HG03064 (cell line): ENCODE data around the gene ISM1.

Experiments used
- ATAC-seq: cut with Tn5 transposase; IDR thresholded peaks from one replicate; pipeline ENCODE4 v1.9.1; 2021; ENCODE audit warnings: low read depth; ENCODE audit not compliant: unreplicated experiment

The ISM1 gene

DNA sequence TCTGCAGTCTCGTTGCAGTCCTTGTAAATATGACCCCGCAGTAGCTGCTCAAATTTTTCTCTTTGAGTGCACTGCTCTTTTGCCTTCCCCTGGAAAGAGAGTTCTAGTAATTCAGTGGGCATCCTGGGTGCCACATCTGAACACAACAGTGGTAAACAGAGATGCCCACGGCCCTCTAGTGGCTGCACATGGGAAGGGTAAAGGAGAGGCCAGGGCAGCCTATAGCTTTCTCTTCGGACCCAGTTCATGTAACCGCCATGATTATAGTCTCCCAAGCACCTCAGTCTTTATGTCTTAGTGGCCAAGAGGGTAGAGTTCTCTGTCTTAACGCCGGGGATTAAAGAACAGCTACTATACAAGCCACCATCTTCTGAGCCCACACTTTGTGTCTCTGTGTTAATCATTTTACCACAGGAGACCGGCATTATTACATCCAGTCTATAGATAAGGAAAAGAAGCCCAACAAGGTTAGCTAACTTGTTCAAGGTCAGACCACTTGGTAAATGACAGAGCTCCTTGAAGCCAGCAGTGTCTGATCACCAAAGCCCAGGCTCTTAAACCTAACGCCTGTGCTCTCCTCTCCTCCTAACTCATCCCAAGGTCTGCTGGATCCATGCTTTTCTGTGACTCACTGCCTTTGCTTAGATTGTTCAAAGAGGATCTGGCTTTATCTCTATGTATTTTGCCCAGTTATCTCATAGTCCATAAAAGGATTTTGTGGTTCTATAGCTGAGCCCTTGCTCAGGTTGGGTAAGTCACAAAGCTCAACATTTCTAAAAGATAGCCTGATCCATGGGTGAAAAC, 81.8 kb downstream of the ISM1 start:
- no peak for ATAC-seq

DNA sequence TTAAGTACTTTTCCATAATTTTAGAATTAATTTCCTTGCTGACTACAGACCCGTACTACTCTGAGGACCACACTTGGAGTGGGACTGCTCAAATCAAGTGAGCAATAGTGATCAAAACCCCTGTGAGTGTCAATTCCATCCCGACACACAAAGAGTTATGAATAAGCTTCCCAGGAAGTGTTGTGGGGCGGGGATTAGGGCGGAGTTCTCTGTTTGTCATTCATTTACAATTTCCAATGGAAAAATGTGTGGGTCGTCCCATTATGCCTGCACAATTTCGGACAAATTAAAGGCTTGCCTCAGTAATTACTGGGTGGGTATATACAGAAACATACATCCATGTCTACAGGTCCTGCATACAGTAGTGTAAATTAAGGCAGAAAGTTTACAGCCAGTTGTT, 84.2 kb downstream of the ISM1 start:
- no peak for ATAC-seq

DNA sequence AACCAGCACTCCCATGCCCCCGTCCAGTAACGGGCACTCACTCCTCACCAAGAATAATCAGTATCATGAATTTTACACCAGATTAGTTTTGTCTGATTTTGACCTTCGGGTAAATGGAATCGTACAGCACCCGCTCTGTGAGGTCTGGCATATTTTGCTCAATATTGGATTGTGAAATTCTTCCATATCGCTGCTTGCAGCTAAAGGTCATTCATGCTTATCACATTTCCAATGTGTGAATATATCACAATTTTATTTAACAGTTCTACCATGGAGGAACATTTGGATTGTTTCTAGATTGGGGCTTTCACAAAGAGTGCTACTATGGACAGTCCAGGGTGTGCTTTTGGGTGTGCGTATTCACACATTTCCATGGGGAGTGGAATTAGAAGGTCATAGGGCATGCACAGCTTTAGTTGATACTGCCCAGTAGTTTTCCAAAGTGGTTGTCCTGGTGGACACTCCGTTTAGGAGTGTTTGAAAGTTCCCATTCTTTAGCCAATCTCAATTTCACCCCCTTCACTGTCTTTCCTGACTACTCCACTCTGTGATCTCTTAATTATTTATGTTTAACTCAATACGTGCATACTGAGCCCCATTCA, 86.6 kb downstream of the ISM1 start:
- ATAC-seq, result no peak

DNA sequence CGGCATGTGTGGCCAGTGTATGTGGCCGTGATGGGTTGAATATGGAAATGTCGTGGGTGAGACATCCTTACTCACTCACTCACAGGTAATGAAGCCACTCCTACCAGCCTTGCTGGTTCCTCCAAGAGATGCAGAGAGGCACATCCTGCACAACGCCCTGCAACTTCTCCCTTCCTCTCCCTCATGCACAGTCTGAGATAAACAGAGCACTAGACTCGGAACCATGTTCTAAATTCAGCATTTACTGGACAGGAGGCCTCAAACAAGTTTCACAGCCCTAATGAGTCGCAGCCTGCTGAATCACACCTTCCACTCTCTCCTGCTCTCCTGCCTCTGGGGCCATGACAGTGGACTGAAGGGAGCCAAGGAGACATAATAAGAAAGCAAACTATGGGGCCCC, 91.2 kb downstream of the ISM1 start:
- no peak for ATAC-seq

DNA sequence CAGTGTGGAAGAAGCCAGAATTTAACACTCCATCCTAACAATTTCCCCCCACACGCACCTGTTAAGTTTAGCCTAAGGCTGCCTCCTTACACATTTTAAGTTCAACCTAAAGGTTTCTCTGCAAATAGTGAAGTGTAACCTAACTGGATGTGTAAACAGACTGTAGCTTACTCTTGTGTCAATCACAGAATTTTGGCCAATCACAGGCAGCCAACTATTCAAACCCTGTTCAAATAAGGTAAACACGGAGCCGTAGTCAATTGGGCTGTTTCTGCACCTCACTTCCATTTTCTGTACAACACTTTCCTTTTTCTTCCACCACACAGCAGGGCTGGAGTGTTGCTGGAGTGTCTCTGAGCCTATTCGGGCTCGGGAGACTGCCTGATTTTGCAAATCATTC, 92.1 kb downstream of the ISM1 start:
- no peak for ATAC-seq

DNA sequence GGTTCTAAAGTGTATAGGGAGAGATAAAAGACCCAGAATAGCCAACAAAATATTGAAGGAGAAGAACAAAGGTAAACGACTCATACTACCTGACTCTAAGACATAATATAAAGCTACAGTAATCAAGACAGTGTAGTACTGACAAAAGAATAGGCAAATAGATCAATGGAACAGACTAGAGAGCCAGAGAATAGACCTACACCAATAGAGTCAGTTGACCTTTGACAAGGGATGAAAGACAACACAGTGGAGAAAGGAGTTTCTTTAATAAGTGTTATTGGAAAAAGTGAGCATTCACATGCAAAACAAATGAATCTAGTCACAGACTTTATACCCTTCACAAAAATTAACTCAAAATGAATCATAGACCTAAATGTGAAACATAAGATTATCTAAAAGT, 96.4 kb downstream of the ISM1 start:
- ATAC-seq, result no peak

DNA sequence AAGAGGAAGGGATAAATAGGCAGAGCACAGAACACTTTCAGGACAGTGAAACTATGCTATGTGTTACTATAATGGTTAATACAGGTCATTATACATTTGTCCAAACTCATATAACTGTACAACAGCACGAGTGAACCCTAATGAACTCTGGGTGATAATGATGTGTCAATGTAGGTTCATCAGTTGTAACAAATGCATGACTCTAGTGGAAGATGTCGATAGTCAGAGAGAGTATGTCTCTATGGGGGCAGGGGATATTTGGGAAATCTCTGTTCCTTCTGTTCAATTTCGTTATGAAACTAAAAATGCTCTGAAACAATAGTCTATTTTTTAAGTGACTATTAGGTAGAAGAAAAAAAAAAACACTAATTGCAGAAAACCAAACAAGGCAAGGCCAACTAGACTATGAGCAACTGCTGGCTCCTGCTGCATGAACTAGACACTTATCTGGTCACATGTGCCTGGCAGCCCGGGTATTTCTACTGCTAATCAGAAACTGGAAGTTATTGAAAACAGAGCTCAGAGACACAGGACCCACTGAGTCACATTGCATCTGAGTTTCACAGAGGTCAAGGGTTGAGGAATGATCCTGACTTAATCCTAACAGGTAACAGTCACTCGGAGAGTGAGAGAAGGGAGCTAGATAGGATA, 97.9 kb downstream of the ISM1 start:
- ATAC-seq, result no peak

DNA sequence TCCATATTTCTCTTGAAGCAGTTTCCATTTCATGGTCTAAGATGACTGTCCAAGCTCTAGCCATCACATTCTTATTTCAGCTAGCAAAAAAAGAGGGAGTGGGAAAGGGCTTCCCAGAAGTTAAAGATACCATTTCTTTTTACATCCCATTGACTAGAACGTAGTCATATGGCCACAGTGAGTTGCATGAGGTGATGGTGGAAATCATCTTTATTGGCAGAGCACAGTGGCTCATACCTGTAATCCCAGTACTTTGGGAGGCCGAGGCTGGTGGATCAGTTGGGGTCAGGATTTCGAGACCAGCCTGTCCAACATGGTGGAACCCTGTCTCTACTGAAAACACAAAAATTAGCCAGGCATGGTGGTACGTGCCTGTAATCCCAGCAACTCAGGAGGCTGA, 99.6 kb downstream of the ISM1 start:
- ATAC-seq, result no peak

DNA sequence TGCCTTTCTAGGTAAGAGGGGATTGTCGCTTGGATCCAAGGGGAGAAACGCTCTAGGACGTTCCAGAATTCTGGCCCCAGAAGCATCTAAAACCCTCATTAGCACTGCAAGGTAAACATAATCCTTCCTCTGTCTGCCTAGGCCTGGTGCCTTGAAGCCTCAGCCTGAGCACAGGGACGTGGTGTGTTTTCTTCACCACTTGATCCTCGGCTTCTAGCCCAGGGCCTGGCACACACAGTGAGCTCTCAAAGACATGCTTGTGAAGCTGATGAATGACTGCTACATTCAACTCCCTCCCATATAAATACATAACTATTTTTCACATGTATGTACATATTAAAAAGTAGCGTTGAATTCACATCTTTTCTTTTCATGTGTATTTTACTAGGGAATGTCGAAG, 100.3 kb downstream of the ISM1 start:
- no peak for ATAC-seq

DNA sequence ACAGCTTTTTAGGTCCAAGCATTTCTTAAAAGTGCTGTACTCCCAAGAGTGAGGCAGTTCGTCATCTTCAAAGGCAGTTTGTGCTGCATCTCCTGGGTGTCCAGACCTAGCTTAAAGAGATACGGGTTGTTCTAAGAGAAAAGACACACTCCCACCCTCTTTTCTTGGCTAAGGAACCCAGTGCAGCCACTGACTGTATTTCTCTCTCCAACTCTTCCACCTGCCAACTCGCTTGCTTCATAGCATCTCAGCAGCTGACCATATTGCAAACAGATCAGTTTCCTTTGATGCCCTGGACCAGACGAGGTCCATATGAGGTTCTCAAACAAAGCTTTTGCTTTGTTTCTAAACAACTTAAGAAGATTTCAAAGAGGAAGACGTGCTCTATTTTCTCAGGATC, 101.1 kb downstream of the ISM1 start:
- ATAC-seq, result no peak

DNA sequence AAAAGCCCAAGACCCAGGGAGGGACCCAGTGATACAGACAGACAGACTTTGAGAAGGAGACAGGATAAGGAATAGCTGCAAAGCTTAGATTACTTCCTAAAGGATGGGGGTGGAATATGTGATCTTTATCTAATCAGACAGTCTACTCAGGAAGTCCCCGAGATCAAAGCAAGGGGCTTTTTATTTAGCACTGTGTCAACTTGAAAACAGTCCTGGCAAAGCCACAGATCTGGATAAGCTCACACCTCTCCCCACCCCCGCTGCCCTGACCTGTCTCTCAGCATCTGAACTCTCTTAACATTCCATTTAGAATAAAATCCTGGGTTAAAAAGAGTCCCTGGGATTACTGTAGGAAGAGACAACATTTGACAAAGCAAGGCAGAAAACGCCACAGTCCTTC, 101.5 kb downstream of the ISM1 start:
- no peak for ATAC-seq

DNA sequence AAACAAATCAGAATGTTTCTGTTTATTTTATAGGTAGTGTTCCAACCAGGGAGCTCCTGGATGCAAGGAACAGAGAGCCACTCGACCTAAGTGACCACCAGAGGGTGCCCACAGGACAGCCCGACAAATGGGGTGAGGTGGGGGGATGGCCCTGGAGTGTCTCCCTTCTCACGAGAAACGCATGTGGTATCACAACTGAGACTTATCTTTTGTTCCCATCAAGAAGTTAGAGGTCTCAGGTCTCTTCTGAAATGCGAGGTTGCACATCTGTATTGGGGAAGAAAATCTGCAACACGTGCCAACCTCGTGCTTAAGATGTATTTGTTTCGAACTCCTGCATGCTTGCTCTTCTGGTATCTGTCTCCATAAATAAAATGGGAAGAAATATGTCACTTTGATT, 104.0 kb downstream of the ISM1 start:
- ATAC-seq, result no peak

DNA sequence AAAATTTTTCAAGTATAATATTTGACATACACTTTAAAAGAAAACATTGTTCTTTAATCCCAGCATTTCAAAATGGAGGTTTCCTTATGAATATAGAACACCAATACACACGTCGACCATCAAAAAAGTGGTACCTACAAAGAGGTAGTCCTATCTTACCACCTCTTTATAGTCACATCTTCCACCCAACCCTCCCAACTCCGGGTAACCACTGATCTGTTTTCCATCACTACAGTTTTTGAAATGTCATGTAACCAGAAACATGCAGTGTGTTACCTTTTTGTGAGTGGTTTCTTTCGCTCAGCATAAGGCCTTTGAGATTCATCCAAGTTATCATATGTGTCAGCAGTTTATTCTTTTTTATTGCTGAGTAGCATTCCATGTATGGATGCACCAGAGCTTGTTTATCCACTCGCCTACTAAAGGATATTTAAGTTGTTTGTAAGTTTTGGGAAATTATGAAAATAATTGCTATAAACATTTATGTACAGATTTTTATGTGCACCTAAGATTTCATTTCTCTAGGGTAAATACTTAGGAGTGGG, 104.8 kb downstream of the ISM1 start:
- no peak for ATAC-seq

DNA sequence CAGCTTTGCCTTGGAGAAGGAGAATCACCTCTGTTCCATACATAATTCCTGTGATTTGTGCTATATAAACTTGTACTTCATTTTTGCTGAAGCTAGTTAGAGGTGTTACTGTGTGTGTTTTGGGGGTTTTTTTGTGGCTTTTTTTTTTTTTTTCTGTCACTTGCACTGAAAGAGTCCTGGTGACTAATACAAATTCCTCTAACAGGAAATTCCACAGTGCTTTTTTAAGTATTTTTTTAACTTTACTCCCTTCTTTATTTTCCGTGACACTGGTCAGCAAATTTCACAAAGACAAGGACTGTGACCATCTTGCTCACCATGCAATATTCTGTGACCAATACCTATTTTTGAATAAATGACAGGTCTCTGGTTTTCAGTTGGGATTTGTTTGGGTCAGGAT, 110.5 kb downstream of the ISM1 start:
- no peak for ATAC-seq

DNA sequence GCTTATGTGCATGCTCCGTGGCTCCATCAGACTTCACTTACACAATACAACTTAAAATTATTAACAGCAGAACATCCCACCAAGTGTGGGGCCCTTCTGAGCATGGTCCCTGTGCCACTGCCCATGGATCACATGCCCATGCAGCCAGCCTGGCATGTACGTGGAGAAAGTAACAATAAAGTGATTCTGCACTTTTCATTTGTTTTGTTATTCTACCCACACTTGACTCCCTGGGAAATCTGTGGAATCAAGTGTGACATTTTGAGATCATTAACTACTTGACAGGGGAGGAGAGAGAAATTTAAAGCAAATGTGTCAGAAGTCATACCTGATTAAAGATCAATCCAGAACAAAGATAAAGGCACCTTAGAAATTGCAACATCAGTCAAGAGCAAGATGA, 112.0 kb downstream of the ISM1 start:
- ATAC-seq, result no peak

DNA sequence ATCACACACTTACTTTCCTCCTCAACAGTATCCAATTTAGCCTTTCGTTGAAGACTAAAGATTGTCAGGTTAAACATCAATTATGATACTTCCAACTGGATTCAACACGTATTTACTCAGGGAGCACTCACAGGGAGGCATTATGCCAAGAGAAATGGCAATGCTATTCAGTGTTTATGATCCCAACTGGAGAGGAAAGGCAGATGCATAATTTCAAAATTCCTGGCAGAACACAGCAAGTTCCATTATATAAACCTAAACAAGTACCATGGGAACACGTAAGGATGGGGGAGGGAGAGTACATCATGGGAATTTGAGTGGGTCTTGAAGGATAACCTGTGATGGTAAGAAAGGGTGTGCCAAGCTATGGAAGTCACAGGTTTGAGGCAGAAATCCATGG, 112.7 kb downstream of the ISM1 start:
- ATAC-seq, result no peak

DNA sequence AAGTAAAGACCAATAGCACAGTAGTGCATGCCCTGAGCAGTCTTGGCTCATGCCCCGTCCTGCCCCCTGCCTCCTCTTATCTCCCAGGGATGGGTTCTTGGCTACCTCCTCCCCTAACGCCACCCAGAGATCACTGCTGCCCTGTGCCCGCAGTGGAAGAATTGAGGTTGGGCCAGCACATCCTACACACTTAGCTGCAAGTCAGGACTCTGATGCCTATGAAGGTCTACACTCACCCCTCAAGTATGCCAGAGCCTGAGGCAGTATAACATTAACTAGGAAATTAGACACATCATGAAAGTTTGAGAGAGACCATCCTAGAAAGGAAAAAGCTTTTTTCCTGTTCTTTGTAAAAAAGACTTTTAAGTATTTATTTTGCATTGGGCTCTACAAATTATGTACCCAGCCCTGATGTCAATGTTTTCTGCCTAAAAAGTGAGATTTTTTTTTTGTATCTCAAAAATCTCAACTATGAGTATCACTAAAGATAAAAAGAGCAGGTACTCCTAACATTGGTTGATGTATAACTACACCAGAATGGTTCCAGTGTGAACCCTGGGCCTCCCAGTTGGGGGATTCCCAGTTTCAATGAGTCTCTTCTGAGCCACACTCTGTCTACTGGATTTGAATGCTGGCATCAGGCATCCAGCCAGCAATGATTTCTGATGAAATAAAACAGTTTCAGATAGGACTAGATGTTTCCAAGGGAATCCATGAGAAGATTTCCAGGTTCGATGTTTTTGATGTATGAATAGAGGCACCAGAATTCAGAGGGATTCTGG, 115.4 kb downstream of the ISM1 start:
- ATAC-seq, result no peak

DNA sequence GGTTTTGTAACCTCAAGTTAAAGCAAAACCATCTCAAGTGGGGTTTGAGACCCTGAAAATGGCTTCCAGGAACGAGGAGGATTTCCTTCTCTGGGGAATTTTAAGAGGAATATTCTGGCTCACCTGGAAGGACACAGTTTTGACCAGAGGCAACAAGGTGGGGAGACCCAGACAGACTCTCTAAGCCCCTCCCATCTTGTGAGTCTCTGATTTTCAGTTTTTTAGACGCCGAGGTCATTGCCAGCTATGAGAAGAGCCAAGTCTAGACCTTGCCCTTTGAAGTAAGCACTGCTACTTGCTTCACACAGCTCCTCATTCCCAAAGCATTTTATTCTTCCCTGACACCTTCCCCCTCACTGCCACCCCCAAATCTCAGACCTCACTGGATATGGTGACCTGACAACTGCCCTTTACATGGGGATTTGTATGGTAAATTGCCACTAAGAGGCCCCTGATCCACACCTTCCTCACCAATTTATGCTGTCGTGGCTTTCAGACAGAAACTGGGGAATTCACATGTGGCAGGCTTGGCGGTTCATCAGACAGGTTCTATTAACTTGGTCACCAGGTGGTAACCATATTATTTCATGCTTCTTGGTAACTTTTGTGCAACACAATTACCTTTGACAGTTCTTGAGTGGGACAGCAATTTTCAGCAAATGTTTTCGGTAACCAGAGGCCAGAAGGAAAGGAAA, 116.2 kb downstream of the ISM1 start:
- ATAC-seq, result no peak

DNA sequence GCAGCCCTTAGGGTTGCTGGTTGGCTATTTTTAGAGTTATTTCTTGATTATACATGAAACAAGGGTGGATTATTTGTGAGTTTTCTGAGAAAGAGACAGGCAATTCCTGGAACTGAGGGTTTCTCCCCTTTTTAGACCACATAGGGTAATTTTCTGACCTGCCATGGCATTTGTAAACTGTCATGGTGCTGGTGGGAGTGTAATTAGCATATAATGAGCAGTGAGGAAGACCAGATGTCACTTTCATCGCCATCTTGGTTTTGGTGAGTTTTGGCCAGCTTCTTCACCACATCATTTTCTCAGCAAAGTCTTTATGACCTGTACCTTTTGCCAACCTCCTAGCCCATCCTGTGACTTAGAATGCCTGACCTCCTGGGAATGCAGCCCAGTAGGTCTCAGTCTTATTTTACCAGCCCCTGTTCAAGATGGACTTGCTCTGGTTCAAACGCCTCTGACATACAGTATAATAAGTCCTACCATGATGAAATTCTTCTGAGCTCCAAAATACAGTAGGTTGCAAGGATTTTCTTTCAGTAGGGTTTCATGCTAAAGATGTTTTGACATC, 117.1 kb downstream of the ISM1 start:
- ATAC-seq, result no peak

DNA sequence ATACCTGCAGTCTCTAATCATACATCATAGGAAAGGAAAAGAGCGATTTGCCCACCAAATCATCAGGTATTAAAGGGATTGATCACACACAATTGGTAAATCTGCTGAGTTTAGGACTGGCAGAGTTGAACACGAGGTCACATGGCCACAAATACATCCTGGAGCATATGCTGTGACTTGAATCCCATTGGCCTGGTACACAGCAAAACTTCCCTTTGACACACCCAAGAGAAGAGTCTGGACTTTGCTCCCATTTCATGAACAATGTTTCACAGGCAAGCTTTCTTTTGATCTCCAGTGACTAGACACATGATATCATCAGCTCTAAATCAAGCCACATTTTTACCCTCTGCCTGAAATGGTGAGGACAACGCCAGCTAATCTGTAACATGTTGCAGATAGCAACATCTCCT, 117.9 kb downstream of the ISM1 start:
- no peak for ATAC-seq
